CD8-positive, alpha-beta memory T cell (primary cell): Measurements from ENCODE around the gene C11orf91. TPM values are rescaled to one million over a fixed set of nuclear protein-coding genes. Genes with fewer than 3 reads are reported as not detected.

Source experiments
- CTCF ChIA-PET: fragments of 350-600 bp; sonication (Branson Sonifier 250); formaldehyde crosslinking; loops from one replicate; lab custom pipeline; 2021; ENCODE audit warnings: antibody characterized with exemption; lab: Charles Lee
- POLR2A ChIA-PET: fragments of 350-600 bp; sonication (Branson Sonifier 250); formaldehyde crosslinking; loops from one replicate; lab custom pipeline; 2021; ENCODE audit warnings: antibody characterized with exemption; lab: Charles Lee
- DNase-seq, 5 donors: peaks; one replicate each; pipeline versions ENCODE4 v3.0.0 to v3.0.0-alpha.2; 2020 to 2022; ENCODE audit warnings: mixed read lengths in 1 of 5
- H3K27ac ChIP-seq: one replicate; pipeline ENCODE4 v1.7.0; 2013; ENCODE audit warnings: low read depth, mild to moderate bottlenecking, low read length, moderate library complexity
- H3K27me3 ChIP-seq: 2 replicates; pipeline ENCODE4 v1.7.0; 2013; ENCODE audit warnings: low read length, mild to moderate bottlenecking; ENCODE audit not compliant: insufficient read depth, poor library complexity, severe bottlenecking
- H3K36me3 ChIP-seq: 2 replicates; pipeline ENCODE4 v1.7.0; 2013; ENCODE audit warnings: mild to moderate bottlenecking, low read length, moderate library complexity; ENCODE audit not compliant: insufficient read depth
- H3K4me1 ChIP-seq: 2 replicates; pipeline ENCODE4 v1.7.0; 2013; ENCODE audit warnings: mild to moderate bottlenecking, low read length, moderate library complexity; ENCODE audit not compliant: insufficient read depth
- H3K4me3 ChIP-seq: 2 replicates; pipeline ENCODE4 v1.7.0; 2013; ENCODE audit warnings: mild to moderate bottlenecking, low read length
- H3K9me3 ChIP-seq: 2 replicates; pipeline ENCODE4 v1.7.0; 2013; ENCODE audit warnings: mild to moderate bottlenecking, low read length
- H3K27ac Mint-ChIP-seq, 8 donors: one replicate each; pipeline ENCODE4 v1.8.0; 2020 to 2021; ENCODE audit warnings: mixed read lengths in 8 of 8, mild to moderate bottlenecking in 6 of 8, inconsistent platforms in 3 of 8, moderate library complexity in 3 of 8
- H3K27me3 Mint-ChIP-seq, 2 donors: one replicate each; pipeline ENCODE4 v1.8.0; 2020 to 2021; ENCODE audit warnings: mixed read lengths in 2 of 2, mild to moderate bottlenecking in 1 of 2, moderate library complexity in 1 of 2
- H3K36me3 Mint-ChIP-seq, 3 donors: one replicate each; pipeline ENCODE4 v1.8.0; 2020 to 2021; ENCODE audit warnings: mixed read lengths in 3 of 3, inconsistent platforms in 1 of 3, mild to moderate bottlenecking in 1 of 3
- H3K4me1 Mint-ChIP-seq, 3 donors: one replicate each; pipeline ENCODE4 v1.8.0; 2020 to 2021; ENCODE audit warnings: mixed read lengths in 3 of 3, inconsistent platforms in 1 of 3, mild to moderate bottlenecking in 1 of 3
- H3K4me3 Mint-ChIP-seq, 7 donors: one replicate each; pipeline ENCODE4 v1.8.0; 2020 to 2021; ENCODE audit warnings: mixed read lengths in 7 of 7, mild to moderate bottlenecking in 6 of 7, moderate library complexity in 4 of 7, inconsistent platforms in 2 of 7
- H3K9me3 Mint-ChIP-seq, 5 donors: one replicate each; pipeline ENCODE4 v1.8.0; 2020 to 2022; ENCODE audit warnings: mixed read lengths in 5 of 5, mild to moderate bottlenecking in 3 of 5, moderate library complexity in 2 of 5, inconsistent platforms in 1 of 5
- polyA plus RNA-seq: library from polyadenylated mRNA; unstranded; fragments of 300-500 nt; fragmentation: Illumina TruSeq; gene quantifications from one replicate; pipeline ENCODE4 v1.2.3, GENCODE V29; 2021
- total RNA-seq, 2 experiments: library from RNA; stranded (reverse); gene quantifications; one replicate each; pipeline ENCODE4 v1.2.3, GENCODE V29; 2021

The C11orf91 gene
- total and polyA plus RNA-seq, 3 experiments from 2014 or later: not detected

DNA sequence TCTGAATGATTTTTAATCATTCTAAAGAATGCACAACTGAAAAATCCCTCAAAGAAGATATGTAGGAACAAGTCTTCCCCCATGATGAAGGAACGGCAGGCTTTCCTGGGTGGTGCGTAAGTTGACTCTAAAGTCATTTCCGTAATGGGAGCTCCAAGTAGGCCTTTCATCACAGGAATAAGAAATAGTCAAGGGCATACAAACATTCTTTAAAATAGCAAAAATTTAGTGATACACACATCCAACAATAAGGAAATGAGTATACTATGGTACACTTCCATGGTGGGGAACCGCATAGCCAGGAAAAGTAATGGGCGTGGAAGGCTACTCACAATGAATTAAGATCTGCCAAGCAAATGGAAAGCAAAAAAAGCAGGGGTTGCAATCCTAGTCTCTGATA, 24.9 kb upstream of the C11orf91 start:
- no peaks in the 10 kb centered on the region for H3K36me3 ChIP-seq
- Mint-ChIP-seq H3K27me3 (no peaks in the 10 kb centered on the region), H3K27ac (no peak overlapping the region), H3K4me3 (no peak overlapping the region), H3K4me1 (peaks cover 19 to 31% (median 30%) of the 10 kb centered on the region in 3 donors), H3K9me3 (no peaks in the 10 kb centered on the region), H3K36me3 (peaks cover 0 to 18% (median 7%) of the 10 kb centered on the region in 3 donors)
- POLR2A ChIA-PET: no interaction called here
- no peak overlapping the region for H3K4me3 ChIP-seq
- H3K9me3 ChIP-seq: no peaks in the 10 kb centered on the region
- no peak for DNase-seq
- no peak overlapping the region for H3K27ac ChIP-seq
- H3K4me1 ChIP-seq: no peaks in the 10 kb centered on the region
- CTCF ChIA-PET: interaction anchor here (1.1 kb wide), 1 partner anchor 9 kb away, joined by 3 read pairs; no protein-coding TSS in a partner anchor
- H3K27me3 ChIP-seq: no peaks in the 10 kb centered on the region

DNA sequence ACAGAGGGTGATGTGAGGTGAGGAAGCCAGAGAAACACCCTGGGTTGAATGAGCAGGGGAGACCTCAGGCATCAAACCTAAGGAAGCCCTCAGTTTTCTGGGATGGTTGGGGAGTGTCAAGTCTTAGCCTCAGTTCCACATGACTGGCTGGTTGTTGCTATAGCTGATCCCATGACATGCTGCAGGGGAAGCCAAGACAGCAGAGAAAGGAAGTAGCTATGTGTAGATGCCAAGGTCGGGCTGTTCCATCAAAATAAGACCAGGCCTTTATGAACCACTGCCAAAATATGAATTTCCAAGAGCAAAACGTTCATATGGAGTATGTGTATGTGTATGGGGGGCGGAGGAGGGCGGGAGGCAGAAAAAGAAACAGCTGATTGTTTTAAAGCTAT, 24.0 kb upstream of the C11orf91 start:
- no peaks in the 10 kb centered on the region for H3K27me3 Mint-ChIP-seq
- POLR2A ChIA-PET: no interaction called here
- Histone ChIP-seq H3K4me1 (no peaks in the 10 kb centered on the region), H3K36me3 (no peaks in the 10 kb centered on the region), H3K27ac (no peak overlapping the region), H3K9me3 (no peaks in the 10 kb centered on the region), H3K27me3 (no peaks in the 10 kb centered on the region), H3K4me3 (no peak overlapping the region)
- DNase-seq: no peak
- CTCF ChIA-PET: interaction anchor here (1.1 kb wide), 1 partner anchor 8 kb away, joined by 3 read pairs; no protein-coding TSS in a partner anchor
- H3K27ac Mint-ChIP-seq: peak overlapping the region in 1 of 8 donors; percentile 70
- no peak overlapping the region for H3K4me3 Mint-ChIP-seq
- H3K4me1 Mint-ChIP-seq: peaks cover 19 to 31% (median 30%) of the 10 kb centered on the region in 3 donors
- no peaks in the 10 kb centered on the region for H3K9me3 Mint-ChIP-seq
- peaks cover 0 to 25% (median 13%) of the 10 kb centered on the region in 3 donors for H3K36me3 Mint-ChIP-seq

DNA sequence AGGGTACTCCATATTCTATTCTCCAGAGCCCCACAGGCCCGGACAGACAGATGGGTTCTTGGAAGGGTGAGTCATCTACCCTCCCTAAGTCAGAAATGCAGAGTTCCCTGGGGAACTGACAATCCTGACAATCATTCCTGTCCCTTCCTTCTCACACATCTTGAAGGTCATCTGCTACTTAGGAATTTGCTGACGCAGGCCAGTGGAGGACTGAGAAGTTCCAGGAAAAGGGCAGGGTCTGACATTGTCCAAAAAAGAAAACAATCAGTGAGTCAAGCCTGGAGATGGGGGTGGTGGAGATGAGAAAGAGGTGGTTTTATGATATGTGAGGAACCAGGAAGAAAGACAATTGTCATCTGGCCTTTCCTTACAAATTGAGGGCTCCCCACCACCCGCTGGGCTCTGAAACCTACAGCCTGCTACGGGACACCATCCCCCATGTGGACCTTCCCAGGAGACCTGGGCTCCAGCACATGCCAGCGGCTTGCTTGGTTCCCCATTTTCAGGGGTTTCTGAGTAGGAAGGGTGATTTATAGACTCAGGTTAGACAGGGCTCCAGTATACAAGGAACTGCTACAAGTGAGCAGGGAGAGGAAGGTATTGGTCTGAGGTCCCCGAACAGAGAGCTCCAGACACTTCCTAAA, 22.7 kb upstream of the C11orf91 start:
- DNase-seq: no peak
- peak overlapping the region; percentile 28 for H3K27ac ChIP-seq
- Mint-ChIP-seq H3K9me3 (no peaks in the 10 kb centered on the region), H3K4me3 (peak overlapping the region in 1 of 7 donors; percentile 11), H3K27me3 (no peaks in the 10 kb centered on the region), H3K27ac (peak overlapping the region in 1 of 8 donors; percentile 11), H3K4me1 (peaks cover 17 to 30% (median 28%) of the 10 kb centered on the region in 3 donors), H3K36me3 (peaks cover 0 to 32% (median 14%) of the 10 kb centered on the region in 3 donors)
- H3K4me3 ChIP-seq: no peak overlapping the region
- no peaks in the 10 kb centered on the region for H3K27me3 ChIP-seq
- H3K36me3 ChIP-seq: no peaks in the 10 kb centered on the region
- H3K9me3 ChIP-seq: no peaks in the 10 kb centered on the region
- ChIA-PET POLR2A (no interaction called here), CTCF (no interaction called here)
- no peaks in the 10 kb centered on the region for H3K4me1 ChIP-seq

DNA sequence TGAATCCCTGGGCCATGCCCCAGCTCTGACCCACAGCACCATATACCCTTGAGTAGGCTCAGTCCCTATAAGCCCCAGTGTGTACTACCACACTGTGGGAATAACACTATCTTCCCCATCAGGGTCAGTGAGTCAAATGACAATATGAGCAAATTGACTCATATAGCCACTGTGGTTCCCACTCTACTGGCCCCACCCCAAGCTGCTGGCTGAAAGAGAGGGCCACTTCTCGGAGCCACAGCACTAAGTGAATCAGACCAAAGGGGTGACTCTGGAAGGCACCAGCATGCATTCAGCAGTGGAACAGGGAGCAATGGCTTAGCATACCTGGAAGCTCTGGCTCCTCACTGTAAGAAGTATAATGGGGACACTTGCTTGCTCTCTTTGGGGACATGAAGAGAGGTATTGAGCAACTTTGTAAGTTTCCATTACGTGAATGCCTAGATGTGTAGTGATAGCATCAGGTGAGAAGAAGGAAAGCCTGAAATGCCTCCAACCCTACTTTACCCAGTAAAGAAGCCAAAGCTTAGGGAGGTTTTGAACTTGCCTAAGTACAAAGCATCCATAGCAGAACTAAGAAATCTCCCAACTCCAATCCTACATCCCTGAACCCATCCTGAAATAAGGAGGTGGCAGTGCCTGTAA, 22.1 kb upstream of the C11orf91 start:
- no peak overlapping the region for H3K4me3 Mint-ChIP-seq

DNA sequence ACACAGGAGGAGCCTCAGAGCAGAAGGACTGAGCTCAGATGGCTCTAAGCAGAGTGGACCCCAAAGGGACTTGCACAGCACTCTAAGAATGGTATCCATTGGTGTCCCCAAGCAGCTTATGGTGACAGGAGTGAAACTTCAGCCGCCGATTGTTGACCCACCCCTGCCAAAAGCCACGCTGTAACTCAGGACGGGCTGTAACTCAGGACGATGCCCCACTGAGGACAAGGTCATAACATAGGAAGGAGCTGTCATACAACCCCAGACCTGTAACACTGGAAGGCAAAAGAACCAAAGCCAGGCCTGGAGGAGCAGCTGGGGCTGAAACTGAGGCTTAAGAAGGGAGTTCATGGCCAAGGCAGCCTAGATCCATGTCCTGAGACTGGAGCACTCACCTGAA, 21.4 kb upstream of the C11orf91 start:
- ChIA-PET POLR2A (no interaction called here), CTCF (interaction anchor here (0.7 kb wide), 1 partner anchor 21 kb away, joined by 3 read pairs; no protein-coding TSS in a partner anchor)
- Histone ChIP-seq H3K27ac (peak overlapping the region; percentile 28), H3K27me3 (no peaks in the 10 kb centered on the region), H3K4me3 (no peak overlapping the region), H3K36me3 (no peaks in the 10 kb centered on the region), H3K4me1 (no peaks in the 10 kb centered on the region), H3K9me3 (no peaks in the 10 kb centered on the region)
- Mint-ChIP-seq H3K4me1 (peaks cover 17 to 30% (median 26%) of the 10 kb centered on the region in 3 donors), H3K9me3 (no peaks in the 10 kb centered on the region), H3K36me3 (peaks cover 0 to 40% (median 17%) of the 10 kb centered on the region in 3 donors), H3K4me3 (no peak overlapping the region), H3K27ac (peak overlapping the region in 2 of 8 donors; percentile 51 to 74), H3K27me3 (no peaks in the 10 kb centered on the region)
- no peak for DNase-seq

More for the DNA sequence above, 22.1 kb upstream of the C11orf91 start:
- Mint-ChIP-seq H3K9me3 (no peaks in the 10 kb centered on the region), H3K4me1 (peaks cover 17 to 30% (median 28%) of the 10 kb centered on the region in 3 donors), H3K27me3 (no peaks in the 10 kb centered on the region), H3K27ac (peak overlapping the region in 2 of 8 donors; percentile 51 to 77), H3K36me3 (peaks cover 0 to 33% (median 14%) of the 10 kb centered on the region in 3 donors)
- Histone ChIP-seq H3K9me3 (no peaks in the 10 kb centered on the region), H3K36me3 (no peaks in the 10 kb centered on the region), H3K4me3 (no peak overlapping the region), H3K27me3 (no peaks in the 10 kb centered on the region), H3K4me1 (no peaks in the 10 kb centered on the region), H3K27ac (peak overlapping the region; percentile 28)
- ChIA-PET CTCF (interaction anchor here (0.7 kb wide), 1 partner anchor 20 kb away, joined by 3 read pairs; no protein-coding TSS in a partner anchor), POLR2A (no interaction called here)
- no peak for DNase-seq

DNA sequence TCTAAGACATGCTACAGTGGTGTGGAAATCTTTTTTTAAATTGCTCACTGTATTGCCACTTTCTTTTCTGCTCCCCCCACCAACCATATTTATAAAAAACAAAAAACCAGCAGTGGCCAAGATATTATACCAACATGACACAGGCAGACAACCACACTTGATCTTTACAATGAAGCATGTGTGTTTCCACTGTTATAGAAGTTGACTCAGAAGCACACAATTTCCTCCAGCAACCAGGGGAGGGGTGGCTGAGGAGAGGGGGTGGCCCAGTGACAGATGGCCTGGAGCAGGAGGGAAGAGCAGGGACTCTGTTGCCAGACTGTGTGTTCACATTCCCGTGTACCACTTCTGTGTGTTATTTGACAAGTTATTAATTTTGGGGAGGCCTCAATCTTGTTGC, 20.8 kb upstream of the C11orf91 start:
- Histone ChIP-seq H3K4me3 (no peak overlapping the region), H3K27ac (no peak overlapping the region), H3K36me3 (no peaks in the 10 kb centered on the region), H3K27me3 (no peaks in the 10 kb centered on the region), H3K9me3 (no peaks in the 10 kb centered on the region), H3K4me1 (no peaks in the 10 kb centered on the region)
- peaks cover 0 to 46% (median 17%) of the 10 kb centered on the region in 3 donors for H3K36me3 Mint-ChIP-seq
- peak overlapping the region in 1 of 7 donors; percentile 8 for H3K4me3 Mint-ChIP-seq
- ChIA-PET POLR2A (no interaction called here), CTCF (no interaction called here)
- H3K27ac Mint-ChIP-seq: no peak overlapping the region
- DNase-seq: no peak
- H3K27me3 Mint-ChIP-seq: no peaks in the 10 kb centered on the region
- no peaks in the 10 kb centered on the region for H3K9me3 Mint-ChIP-seq
- H3K4me1 Mint-ChIP-seq: peaks cover 17 to 29% (median 21%) of the 10 kb centered on the region in 3 donors

DNA sequence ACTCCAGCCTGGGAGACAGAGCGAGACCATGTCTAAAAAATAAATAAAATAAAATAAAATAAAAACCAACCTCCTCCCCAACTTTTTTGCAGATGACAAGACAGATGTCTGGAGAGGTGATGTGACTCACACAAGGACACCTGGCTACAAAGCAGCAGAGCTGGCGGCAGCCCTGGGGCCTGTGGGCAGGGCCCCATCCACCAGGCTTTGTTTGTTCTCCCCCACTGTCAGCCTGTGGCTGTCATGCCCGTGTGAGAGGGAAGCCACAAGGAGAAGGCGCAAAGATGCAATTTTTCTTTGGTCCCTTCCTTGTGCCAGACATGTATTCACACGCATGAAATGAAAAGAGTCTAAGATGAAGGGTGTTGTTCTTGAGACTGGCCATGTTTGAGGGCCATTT, 19.0 kb upstream of the C11orf91 start:
- H3K4me1 Mint-ChIP-seq: peaks cover 13 to 17% (median 14%) of the 10 kb centered on the region in 3 donors
- no peak overlapping the region for H3K27ac ChIP-seq
- no peaks in the 10 kb centered on the region for H3K9me3 ChIP-seq
- no peaks in the 10 kb centered on the region for H3K27me3 Mint-ChIP-seq
- H3K27me3 ChIP-seq: no peaks in the 10 kb centered on the region
- CTCF ChIA-PET: no interaction called here
- POLR2A ChIA-PET: no interaction called here
- DNase-seq: no peak
- H3K4me3 ChIP-seq: no peak overlapping the region
- no peak overlapping the region for H3K4me3 Mint-ChIP-seq
- no peaks in the 10 kb centered on the region for H3K4me1 ChIP-seq
- H3K36me3 ChIP-seq: no peaks in the 10 kb centered on the region
- no peak overlapping the region for H3K27ac Mint-ChIP-seq
- peaks cover 0 to 54% (median 17%) of the 10 kb centered on the region in 3 donors for H3K36me3 Mint-ChIP-seq
- no peaks in the 10 kb centered on the region for H3K9me3 Mint-ChIP-seq

DNA sequence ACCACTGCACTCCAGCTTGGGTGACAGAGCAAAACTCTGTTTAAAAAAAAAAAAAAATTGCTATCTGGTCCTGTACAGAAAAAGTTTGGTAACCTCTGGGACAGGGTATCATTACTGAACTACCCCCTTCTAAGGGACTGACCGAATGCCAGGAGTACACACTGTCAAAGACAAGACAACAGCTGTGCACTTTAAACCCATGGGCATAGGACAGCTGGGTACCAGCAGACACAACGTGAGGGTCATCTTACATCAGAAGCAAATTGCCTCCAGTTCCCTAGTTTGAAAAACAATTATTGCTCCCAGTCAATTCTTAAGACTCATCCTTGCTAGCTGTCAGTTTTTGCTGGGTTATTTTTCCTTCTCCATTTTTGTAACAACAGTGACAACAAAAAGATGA, 17.8 kb upstream of the C11orf91 start:
- CTCF ChIA-PET: interaction anchor here (3.9 kb wide), 1 partner anchor 24 kb away, joined by 15 read pairs; no protein-coding TSS in a partner anchor
- H3K4me3 Mint-ChIP-seq: no peak overlapping the region
- Histone ChIP-seq H3K36me3 (no peaks in the 10 kb centered on the region), H3K4me3 (no peak overlapping the region), H3K27ac (no peak overlapping the region), H3K4me1 (no peaks in the 10 kb centered on the region), H3K9me3 (no peaks in the 10 kb centered on the region), H3K27me3 (no peaks in the 10 kb centered on the region)
- H3K4me1 Mint-ChIP-seq: peaks cover 8 to 9% (median 9%) of the 10 kb centered on the region in 3 donors
- H3K27me3 Mint-ChIP-seq: no peaks in the 10 kb centered on the region
- no peak overlapping the region for H3K27ac Mint-ChIP-seq
- no peak for DNase-seq
- POLR2A ChIA-PET: no interaction called here
- H3K9me3 Mint-ChIP-seq: no peaks in the 10 kb centered on the region
- H3K36me3 Mint-ChIP-seq: peaks cover 0 to 59% (median 18%) of the 10 kb centered on the region in 3 donors
